Progenitor cell of endocrine pancreas (in vitro differentiated cells): ENCODE results near the gene KIF21B. TPM values are rescaled to one million over a fixed set of nuclear protein-coding genes. Genes with fewer than 3 reads are reported as not detected.

Experiments
- DNase-seq: peaks from one replicate; pipeline ENCODE4 v3.0.0; 2021; ENCODE audit warnings: low spot score; ENCODE audit not compliant: unreplicated experiment
- H3K27ac Mint-ChIP-seq: 2 replicates; pipeline ENCODE4 v1.8.0; 2021; ENCODE audit warnings: mild to moderate bottlenecking, moderate library complexity, mixed read lengths
- H3K27me3 Mint-ChIP-seq: 2 replicates; pipeline ENCODE4 v1.8.0; 2021; ENCODE audit warnings: mixed read lengths
- H3K36me3 Mint-ChIP-seq: 2 replicates; pipeline ENCODE4 v1.8.0; 2022; ENCODE audit warnings: mixed read lengths; ENCODE audit not compliant: insufficient read depth
- H3K4me1 Mint-ChIP-seq: 2 replicates; pipeline ENCODE4 v1.8.0; 2021; ENCODE audit warnings: low read depth, mixed read lengths
- H3K4me3 Mint-ChIP-seq: 2 replicates; pipeline ENCODE4 v1.8.0; 2021; ENCODE audit warnings: low read depth, mild to moderate bottlenecking, moderate library complexity, mixed read lengths
- H3K9me3 Mint-ChIP-seq: 2 replicates; pipeline ENCODE4 v1.8.0; 2021; ENCODE audit warnings: low read depth, mixed read lengths
- CTCF ChIP-seq: fragments of 200-600 bp; sonication (generic); IDR thresholded peaks from one replicate; pipeline ENCODE4 v1.5.0; 2021; ENCODE audit warnings: antibody characterized with exemption, mild to moderate bottlenecking; ENCODE audit not compliant: unreplicated experiment
- total RNA-seq: library from RNA; stranded (reverse); gene quantifications from 2 replicates; pipeline ENCODE4 v1.2.1, GENCODE V29; 2021

The KIF21B gene
- total RNA-seq, 1 donor from 2014 or later: 11.4 TPM

GRCh38 chr1:201000391-201000790 lies 23.1 kb downstream of the KIF21B start:
- H3K27me3 Mint-ChIP-seq: no peaks in the 10 kb centered on the region
- no peaks in the 10 kb centered on the region for H3K9me3 Mint-ChIP-seq
- H3K4me1 Mint-ChIP-seq: no peaks in the 10 kb centered on the region
- no peak for DNase-seq
- H3K27ac Mint-ChIP-seq: no peak overlapping the region
- H3K36me3 Mint-ChIP-seq: peaks cover 11% of the 10 kb centered on the region
- TF ChIP-seq CTCF: no peak
- no peak overlapping the region for H3K4me3 Mint-ChIP-seq

DNA sequence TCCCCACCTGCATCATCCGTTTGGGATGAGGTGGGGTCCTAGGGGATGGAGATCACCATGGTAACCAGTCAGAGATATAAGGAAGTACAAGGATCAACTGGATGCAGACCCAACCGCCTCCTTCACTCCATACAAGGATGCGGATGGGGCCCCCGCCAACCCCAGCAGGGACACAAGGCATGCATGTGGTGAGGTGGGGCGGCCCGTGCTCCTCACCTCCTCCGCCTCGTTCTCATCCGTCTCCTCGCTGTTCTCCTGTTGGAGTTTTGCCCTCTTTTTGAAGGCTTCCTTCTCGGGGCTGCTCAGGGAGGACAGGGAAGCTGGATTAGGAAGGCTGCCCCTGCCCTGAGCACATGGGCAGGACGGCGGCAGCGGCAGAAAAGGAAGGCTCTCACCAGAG lies 23.8 kb downstream of the KIF21B start:
- Mint-ChIP-seq H3K27me3 (no peaks in the 10 kb centered on the region), H3K36me3 (peaks cover 11% of the 10 kb centered on the region), H3K9me3 (no peaks in the 10 kb centered on the region), H3K27ac (no peak overlapping the region), H3K4me1 (no peaks in the 10 kb centered on the region), H3K4me3 (no peak overlapping the region)
- no peak for DNase-seq
- TF ChIP-seq CTCF: no peak

- Mint-ChIP-seq H3K9me3 (no peaks in the 10 kb centered on the region), H3K27me3 (no peaks in the 10 kb centered on the region), H3K36me3 (peaks cover 11% of the 10 kb centered on the region), H3K27ac (no peak overlapping the region), H3K4me3 (no peak overlapping the region), H3K4me1 (no peaks in the 10 kb centered on the region)
- no peak for TF ChIP-seq CTCF
- no peak for DNase-seq
Measured at GRCh38 chr1:200998323-200998722, 25.2 kb downstream of the KIF21B start.

DNA sequence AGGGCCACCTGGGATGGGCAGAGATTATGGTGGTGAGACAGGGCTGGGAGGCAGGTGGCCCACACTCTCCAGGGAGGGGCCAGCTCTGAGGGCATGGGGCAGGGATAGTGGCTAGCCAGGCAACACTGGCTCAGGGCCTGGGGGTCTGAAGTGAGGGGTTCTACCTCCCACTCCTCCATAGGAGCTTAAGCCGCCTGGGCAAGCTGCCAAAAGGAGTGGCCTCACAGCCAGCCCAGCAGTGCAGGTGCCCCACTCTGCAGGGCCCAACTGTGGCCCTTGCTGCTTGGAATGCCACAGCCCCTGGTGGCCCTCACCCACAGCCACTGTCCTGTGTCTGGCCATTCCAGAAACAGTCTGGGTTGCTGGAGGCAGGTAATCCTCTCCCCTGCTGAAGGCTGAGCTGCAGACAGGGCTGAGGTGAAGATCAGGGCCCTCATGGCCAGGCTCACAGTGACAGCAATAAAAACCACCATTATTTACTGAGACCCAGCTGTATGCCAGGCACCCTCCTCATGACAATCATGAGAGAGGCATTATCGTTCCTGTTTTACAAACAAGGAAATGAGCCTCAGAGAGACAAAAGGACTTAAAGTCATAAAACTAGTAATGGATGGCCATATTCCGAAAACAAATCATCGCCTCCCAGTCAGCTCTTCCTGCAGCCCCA lies 31.0 kb downstream of the KIF21B start:
- Mint-ChIP-seq H3K36me3 (no peaks in the 10 kb centered on the region), H3K27ac (no peak overlapping the region), H3K4me3 (no peak overlapping the region), H3K9me3 (no peaks in the 10 kb centered on the region), H3K4me1 (no peaks in the 10 kb centered on the region), H3K27me3 (no peaks in the 10 kb centered on the region)
- no peak for DNase-seq
- no peak for TF ChIP-seq CTCF

DNA sequence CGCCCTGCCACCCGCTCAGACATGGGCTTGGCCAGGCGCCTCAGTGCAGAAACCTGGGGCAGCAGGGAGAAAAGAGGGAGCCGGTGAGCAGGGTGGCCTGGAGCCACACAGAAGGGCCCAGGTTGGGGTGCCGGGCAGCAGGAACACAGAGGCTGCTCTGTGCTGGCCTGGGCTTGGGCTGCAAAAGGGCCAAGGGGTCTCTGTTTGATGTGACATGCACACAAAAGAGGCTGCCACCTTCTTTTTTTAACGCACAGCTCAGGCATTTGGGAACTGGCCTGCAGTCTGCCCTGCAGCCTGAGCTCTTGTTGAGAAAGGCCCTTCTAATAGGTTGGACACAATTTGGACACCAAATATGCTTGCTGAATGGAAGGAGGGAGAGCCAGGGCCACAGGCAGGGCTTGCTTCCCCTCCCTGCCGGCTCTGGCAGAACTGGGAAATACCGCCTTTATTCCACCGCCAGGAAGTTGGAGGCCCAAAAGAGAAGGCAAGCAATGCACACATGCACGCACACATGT lies 32.4 kb downstream of the KIF21B start:
- Mint-ChIP-seq H3K27me3 (no peaks in the 10 kb centered on the region), H3K27ac (no peak overlapping the region), H3K4me1 (no peaks in the 10 kb centered on the region), H3K4me3 (no peak overlapping the region), H3K36me3 (no peaks in the 10 kb centered on the region), H3K9me3 (no peaks in the 10 kb centered on the region)
- no peak for DNase-seq
- no peak for TF ChIP-seq CTCF
